MV-4-11 (cell line): ENCODE data around the gene GZMB.
"Not testable (repeated sequence)": the region's sequence is repeated elsewhere in the genome, so short reads cannot be mapped to it uniquely, and the experiment has no call there.

Source experiments
- DNase-seq: peaks from one replicate; lab custom pipeline; 2025; lab: John Stamatoyannopoulos, UW

The GZMB gene

DNA sequence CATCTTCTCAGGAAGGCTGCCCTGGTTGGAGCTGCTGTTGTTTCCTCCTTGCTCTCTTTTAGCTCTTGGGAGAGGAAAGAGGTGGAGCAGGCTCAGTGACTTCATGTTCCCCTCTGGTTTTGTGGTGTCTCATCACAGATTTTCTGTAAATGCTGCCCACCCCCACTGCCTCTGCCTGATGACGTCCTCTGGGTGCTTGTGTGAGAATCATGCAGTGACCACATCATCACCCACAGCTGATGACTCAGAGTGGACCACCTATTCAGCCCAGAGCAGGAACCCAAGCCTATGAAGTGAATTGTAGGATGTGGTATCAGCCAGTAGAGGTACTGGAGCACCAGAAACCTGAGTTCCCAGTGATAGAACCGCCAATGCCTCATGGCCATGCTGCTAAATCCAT lies at the start of gene GZMB:
Gene GZMB (minus strand): TSS at position 33 of the 400 bp plus-strand sequence. CDS start 30 bp downstream, at position 3.
- DNase-seq: peak; percentile 31

GRCh38 chr14:24681056-24681455 lies 47.1 kb upstream of the GZMB start:
- peak; percentile 13 for DNase-seq

DNA sequence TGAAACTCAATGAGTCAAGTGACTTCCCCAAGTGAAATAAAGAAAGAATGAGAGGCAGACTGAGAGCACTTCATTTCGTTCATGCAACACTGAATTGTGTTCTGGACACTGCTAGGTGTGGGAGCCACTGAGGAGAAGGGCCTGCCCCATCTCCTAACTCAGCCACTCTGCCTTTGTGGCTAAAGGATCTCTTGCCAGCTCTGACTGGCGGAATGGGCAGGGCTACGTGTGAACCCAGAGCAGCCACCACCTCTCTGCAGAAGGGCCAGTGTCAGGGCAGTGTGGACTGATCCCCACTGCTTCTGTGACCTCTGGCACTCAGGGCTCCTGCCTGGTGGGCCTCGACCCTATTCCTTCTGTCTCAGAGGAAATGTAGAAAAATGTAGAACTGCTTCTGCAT lies 46.5 kb upstream of the GZMB start:
- peak; percentile 21 for DNase-seq

DNA sequence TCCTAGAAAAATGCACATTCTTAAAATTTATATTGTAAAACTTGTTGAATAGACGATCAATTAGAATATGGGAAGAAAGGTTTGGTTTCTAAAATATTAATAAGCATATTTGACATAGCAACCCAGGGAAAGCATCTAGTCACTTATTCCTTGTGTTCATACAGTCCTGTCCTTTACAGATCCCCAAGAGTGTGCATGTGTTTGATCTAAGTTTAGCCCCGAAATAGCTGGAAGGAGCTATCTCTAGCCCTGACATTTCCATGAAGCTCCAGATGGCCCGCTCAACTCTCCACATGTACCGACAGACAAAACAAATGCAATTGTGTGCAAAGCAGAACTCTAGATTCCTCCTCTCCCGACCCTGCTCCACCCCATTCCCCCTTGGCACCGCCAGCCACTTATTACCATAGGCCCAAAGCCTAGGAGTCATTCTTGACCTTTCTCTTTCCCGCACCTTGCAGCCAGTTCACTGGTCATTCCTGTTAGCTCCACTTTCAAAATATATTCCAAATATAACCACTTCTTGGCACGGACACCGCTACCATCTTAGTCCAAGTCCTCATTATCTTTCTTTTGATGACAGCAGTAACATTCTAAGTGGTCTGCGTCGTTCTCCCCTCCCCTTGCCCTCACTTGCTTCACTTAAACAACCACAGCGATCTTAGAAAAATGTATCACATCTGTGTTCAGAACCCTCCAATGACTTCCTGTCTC lies 45.4 kb upstream of the GZMB start:
- no peak for DNase-seq

- DNase-seq: peak; percentile 91
Measured at GRCh38 chr14:24678801-24679247, 44.8 kb upstream of the GZMB start.

- DNase-seq: no peak
Measured at GRCh38 chr14:24677956-24678355, 44.0 kb upstream of the GZMB start.

GRCh38 chr14:24674204-24674970 lies 40.4 kb upstream of the GZMB start:
- DNase-seq: peak; percentile 31

DNA sequence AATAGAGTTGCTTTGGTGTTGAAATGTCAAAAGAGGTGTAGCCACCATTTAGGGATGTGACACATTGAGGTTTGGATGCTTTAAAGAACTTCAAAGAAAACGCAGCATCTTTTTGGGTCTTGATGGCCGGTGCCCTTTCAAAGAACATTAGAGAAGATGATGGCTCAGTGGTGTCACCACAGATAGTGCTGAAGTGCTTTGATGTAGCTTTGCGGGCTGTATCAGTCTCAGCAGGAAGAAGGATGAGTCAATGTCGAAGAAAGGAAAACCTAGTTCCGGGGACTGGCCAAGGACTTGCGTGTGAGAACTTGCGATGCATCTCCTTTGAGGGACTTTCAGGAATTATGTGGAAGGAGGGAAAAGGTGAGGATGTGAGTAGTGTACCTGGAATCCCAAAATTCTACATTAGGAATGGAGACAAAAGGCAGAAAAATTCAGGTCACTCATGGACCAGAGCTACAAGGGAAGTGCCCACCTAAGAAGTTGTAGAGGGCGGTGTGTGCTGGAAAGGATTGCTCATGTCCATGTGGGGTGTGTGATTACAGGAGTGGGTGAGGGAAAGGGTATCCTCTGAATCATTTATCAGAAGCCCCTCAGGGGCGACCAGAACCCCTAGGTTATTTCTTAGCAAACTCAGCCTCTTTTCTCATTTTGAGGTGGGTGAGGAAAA lies 39.7 kb upstream of the GZMB start:
- peak; percentile 84 for DNase-seq

- peak; percentile 92 for DNase-seq
Measured at GRCh38 chr14:24673059-24673458, 39.1 kb upstream of the GZMB start.

- no peak for DNase-seq
Measured at GRCh38 chr14:24670594-24670993, 36.6 kb upstream of the GZMB start.

GRCh38 chr14:24669651-24670050 lies 35.7 kb upstream of the GZMB start:
- no peak for DNase-seq

DNA sequence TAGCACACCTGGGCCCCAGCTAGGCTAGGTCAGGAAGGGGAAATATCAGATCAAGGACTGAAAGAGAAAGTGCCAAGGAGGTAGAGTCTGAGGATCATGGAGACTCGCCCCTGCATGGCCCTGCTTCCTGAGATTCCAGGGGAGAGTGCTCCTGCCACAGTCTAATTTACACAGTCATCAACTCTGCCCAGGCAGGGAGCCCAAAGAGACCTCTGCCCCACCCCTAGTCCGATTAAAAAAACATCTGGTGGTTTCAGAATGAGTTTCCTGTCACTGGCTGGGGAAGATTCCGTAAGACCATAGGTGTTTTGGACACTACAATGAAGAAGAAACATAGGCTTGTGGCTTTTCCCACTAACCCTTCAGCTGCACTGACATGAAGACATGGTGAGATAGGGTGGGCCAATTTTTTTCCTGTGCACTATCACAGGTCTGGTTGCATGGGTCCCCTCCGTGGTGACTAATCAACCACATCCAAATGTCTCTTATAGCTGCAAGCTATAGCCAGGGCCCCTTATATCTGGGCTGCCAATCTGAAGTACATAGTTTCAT lies 31.5 kb upstream of the GZMB start:
- DNase-seq: peak; percentile 92

- no peak for DNase-seq
Measured at GRCh38 chr14:24664366-24664765, 30.4 kb upstream of the GZMB start.

DNA sequence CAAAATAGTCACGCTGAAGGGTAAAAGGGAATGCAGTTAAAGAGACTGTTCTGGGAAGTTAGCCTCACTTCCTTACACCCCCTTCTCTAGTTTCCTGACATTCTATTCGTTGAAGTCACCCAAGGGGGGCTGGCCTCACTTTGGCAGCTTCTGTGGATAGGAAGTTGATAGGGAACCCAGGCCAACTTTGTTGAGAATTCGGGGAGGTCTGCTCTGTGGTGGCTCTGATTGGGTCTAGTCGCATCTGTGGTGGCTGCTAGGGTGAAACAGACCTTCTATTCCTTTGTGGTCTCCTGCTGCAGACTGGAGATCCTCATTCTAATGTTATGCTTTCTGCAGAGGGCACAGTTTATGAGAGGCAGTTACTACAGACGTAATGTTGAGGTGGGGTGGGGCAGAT lies 28.8 kb upstream of the GZMB start:
- DNase-seq: peak; percentile 93

DNA sequence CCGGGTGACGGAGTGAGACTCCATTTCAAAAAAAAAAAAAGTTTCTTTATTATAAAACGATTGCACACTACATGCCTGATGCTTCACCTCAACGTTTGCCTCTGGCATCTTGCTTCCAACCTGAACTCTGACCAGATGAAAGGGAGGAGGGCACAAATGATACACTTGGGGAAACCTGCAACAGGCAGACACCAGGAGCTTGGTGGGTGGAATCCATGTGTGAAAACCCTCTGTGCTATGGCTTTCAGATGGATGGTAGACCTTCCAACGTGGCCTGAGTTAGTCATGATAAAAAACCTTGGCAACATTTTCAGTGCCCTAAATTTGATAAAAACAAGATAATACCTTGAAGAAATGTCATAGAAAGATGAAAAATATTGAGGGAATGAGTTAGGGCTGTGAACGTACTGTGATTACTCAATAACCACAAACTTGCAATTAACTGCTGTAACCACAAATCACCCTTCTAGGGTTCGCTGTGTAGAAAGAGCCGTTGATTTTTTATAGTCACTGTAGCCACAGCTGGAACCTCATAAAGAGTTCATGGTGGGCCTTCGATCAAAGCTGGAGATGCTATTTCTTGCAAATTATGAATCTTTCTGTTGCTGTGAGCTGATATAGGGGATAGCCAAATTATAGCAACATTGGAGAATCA lies 26.1 kb upstream of the GZMB start:
- peak; percentile 89 for DNase-seq

- not testable (repeated sequence) for DNase-seq
Measured at GRCh38 chr14:24648361-24648760, 14.4 kb upstream of the GZMB start.

GRCh38 chr14:24639905-24640304 lies 5.9 kb upstream of the GZMB start:
- DNase-seq: no peak

DNA sequence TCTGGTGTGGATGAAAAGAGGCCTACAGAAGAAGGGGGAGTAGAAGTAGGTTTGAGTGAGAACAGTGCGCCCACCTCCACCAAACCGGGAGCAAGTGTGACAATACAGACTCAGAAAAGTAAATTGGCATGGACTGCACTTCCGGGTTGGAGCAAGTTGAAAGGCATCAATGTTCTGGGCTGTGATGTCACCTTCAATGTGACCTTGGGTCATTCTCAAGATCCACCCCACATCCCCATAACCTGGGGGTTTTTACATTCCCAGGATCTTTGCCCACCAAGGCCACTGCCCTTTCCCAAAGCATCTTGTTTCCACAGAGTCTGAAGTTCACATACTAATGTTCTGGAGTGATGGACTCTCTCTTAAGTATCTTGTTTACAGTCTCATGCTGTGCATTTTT lies 5.3 kb upstream of the GZMB start:
- no peak for DNase-seq

DNA sequence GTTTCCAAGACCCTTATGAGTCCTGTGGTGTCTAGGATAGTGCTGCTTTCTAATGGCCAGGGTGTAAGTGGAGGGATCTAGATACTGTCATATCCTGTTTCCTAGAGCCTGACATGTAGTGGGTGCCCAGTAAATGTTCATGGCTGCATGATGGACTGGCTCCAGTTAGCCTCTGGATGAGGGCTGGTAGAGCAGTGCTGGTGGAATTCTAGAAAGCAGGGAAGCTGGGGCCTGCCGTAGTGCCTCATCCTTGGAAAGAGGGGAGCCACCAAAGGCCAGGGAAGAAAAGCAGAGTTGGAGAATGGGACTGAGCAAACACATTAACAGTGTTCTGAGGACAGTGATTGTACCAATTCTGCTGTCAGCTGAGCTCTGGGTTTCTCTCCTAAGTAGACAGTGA lies 637 bp downstream of the GZMB start:
- no peak for DNase-seq

DNA sequence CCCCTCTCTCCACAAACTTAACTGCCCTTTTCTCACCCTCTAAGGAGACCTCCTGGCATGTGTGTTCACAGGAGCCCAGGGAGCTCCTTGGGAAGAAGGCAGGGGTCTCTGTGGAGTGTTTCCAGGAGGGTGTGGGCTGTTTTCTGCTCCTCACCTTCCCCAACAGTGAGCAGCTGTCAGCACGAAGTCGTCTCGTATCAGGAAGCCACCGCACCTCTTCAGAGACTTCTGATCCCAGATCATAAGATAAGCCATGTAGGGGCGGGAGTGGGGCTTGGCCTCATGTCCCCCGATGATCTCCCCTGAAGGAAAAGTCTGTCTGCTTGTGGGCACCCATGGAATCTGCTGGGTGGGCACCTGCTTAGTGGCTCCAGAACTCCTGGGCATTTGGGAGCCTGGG lies 1.2 kb downstream of the GZMB start:
- no peak for DNase-seq

GRCh38 chr14:24632336-24632735 lies 1.7 kb downstream of the GZMB start:
- no peak for DNase-seq

- DNase-seq: no peak
Measured at GRCh38 chr14:24631749-24632335, 2.1 kb downstream of the GZMB start.
